Hematopoietic multipotent progenitor cell treated with erythropoietin and hydrocortisone succinate and interleukin-3 and kit ligand, for 8 days (in vitro differentiated cells): Measurements from ENCODE around the gene ISM2.
A peak's percentile ranks its signal among the peaks of the same experiment; 100 is the strongest.

Source experiments
- DNase-seq: peaks from one replicate; pipeline ENCODE4 v3.0.0-alpha.2; 2015

Gene ISM2

DNA sequence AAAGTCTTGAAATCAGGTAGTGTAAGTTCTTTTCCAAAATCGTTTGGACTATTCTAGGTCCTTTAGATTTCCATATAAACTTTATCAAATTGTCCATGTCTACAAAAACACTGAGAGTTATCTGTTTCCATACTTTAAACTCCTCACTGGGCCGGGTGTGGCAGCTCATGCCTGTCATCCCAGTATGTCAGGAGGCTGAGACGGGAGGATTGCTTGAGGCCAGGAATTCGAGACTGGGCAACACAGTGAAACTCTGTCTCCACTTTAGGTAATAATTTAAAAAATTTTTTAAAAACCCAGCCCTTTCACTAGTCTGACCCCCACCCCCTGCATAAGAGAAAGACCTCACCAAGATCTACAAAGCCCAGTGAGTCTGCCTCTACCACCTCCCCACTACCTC, 6.4 kb upstream of the ISM2 start:
- no peak for DNase-seq

DNA sequence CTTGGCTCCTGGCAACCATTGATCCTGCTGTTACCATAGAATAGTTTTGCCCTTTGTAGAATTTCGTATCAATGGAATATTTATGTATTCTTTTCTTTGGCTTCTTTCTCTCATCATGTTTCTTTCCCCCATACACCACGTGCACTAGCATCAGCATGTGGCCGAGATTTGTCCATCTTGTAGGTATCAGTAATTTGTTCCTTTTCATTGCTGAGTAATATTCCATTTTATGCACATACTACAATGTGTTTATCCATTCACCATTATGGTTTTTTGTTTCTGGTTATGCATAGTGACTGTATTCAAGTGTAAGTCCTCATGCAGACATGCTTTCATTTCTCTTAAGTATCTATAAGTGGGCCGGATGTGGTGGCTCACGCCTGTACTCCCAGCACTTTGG, 4.5 kb upstream of the ISM2 start:
- no peak for DNase-seq

DNA sequence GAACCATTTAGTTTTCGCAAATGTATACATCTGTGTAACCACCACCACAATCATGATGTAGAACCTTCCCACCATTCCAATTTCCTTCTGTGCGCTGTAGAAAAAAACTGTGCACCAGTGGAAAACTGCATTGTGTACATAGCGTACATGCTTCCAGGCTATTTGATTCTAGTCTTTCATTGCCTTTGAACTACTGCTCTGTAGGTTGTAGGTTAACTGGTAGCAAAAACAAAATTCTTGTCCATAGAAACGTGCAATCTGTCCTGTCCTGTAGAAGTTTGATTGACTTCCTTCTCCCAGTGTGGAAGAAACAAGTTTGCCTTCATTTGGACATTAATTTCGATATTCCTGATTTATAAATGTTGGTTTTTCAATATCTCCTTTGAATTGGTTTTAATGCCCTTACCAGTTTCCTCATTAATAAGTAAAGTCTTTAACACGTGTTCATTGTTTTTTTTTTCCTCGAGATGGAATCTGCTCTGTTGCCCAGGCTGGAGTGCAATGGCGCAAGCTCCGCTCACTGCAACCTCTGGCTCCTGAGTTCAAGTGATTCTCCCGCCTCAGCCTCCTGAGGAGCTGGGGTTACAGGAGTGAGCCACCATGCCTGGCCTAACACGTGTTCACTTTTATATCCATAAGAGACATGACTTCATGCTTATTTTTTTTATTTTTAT, 3.6 kb upstream of the ISM2 start:
- no peak for DNase-seq

DNA sequence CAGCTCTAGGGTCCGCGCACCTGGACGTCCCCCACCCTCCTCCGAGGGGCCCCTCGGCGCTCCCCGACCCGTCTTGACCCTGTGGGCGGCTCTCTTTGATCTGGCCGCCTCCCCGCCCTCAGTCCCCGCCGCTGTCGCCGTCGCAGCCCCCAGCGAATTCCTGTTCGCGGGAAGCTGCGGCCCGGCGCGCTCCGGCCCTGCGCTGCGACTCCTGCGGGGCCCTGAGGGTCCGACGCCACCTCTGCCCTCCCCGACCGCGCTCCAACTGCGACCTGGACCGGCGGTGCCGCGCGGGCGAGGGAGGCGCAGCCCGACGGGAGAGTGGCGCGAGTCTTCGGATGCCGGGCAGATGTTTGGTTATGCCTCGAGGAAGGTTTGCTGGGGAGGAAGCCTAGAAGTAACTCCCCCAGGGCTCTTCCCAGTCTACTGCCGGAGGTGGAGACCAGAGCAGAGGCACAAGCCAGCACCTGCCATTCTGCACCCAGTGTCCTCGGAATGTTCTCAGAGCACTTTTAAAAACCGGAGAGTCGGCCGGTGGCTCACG, 440 bp upstream of the ISM2 start:
- DNase-seq, result no peak

DNA sequence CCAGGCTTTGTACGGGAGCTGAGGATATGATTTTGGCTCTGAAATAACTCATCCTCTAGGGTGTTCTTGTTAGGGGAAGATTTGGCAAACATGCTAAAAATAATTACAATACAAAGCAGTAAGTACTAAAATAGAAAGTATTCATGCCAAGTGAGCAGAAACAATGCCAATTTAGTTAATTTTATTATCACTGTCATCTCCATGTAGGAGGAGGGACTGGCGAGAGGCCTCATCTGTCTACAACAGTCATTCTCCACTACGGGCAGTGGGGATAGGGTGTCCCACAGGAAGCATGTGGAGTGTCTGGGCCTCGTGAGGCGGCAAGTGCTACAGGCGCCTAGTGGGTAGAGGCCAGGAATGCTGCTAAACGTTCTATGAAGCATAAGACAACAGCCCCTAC, 3.3 kb downstream of the ISM2 start:
- no peak for DNase-seq

DNA sequence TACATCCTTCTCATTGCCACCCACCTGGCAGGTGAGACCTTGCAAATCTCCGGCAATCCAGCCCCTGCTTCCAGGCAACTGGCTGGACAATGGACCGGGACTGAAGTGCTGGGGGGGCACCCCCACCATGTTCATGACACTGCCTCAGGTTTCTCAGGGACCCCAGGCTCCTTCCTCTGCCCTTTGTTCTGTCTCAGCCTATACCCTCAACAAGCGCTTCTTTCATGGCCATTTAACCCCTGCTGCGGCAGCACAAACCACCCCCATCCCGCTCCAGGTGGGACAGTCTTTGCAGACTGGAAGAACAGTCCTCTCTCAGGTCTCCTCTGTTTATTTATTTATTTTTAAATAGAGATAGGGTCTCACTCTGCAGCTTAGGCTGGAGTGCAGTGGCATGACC, 7.6 kb downstream of the ISM2 start:
- no peak for DNase-seq

DNA sequence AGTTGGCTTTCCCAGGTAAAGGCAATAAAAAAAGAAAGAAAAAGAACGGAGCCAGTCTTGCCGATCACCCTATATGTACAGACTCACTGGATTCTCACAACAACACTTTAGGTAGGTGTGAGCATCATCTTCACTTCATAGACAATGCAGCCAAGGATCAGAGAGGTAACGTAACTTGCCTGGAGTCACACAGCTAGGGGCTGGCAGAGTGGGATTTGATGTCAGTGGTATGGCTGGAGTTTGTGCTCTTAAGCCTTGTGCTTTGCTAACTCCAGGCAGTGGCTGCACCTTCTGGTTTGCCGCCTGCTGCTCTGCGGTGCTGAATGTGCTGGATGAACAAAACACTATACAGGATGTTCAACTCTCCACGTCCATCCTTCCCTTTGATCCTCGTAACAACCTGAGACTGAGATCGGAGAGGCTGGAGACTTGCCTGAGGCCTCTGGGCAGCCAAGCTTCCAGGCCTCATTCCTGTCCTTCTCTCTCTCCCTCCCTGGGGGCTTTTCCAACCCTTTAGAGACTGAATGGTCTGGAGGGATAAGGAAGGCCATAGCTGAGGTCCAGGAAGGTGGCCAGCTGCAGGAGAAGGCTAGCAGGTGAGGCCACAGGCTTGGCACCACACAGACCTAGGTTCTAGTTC, 8.1 kb downstream of the ISM2 start:
- no peak for DNase-seq

DNA sequence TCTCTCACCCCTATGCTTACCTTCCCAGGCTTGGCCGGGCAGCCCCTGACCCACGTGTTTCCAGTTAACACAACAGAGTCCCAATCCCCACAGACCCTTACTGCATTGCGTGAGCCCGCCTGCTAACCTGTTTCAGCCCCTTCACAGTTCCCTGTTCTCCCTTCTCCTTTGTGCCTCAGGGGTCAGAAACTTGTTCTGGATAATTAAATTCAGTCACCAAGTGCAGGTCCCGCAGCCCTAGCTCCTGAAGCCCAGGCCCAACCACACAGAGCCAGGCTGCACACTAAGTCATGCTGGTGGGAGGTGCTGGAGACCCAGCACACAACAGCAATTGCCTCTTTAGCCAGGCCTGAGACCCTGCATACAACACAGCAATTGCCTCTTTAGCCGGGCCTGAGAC, 9.6 kb downstream of the ISM2 start:
- no peak for DNase-seq

DNA sequence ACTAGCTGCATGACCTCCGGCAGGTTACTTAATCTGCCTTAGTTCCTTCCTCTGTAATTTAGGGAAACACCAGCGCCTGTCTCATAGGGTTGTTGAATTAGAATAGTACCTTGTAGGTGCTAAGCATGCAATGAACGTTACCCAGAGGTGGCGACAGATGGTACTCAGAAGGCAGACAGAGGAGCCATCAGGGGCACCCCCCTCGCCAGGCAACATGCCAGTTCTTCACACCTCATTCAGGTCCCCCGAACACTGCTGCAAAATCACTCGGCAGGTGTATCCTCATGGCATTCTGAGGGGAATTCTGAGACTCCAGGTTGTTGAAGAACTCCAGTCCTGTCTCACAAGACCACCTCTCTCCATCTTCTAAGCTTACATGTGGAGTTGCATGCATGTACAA, 10.1 kb downstream of the ISM2 start:
- no peak for DNase-seq

DNA sequence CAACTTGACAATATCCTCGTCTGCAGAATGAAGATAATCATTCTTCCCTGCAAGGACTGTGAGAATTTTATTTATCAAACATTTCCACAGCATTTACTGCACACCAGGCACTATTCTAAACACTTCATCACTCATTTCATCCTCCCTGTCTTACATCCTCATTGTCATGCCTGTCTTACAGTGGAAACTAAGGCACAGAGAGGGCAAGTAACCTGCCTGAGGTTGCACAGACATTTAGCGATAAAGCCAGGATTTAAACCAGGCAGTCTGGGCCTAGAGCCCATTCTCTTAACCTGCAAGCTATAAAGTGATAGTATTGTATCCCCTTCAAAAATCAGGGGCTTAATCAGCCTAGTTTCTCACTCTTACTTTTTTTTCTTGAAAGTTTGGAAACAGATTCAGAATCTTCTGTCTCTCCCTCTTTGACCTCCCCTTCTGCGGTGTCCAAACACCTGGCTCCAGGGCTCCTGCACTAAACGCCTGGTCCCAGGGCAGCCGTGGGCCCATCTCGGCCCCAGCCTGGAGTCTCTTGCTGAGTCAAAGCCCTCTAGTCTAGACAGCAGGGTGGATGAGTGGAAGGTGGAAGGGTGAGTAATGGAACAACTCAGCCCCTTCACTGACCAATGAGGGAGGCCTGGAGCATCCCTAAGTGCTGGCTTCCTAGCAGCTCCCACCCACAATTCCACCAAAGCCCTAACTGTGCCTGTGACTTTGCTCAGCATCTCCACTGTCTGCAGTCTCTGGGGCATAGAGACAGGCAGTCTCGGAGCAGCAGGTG, 12.5 kb downstream of the ISM2 start:
- peak; percentile 18 for DNase-seq

DNA sequence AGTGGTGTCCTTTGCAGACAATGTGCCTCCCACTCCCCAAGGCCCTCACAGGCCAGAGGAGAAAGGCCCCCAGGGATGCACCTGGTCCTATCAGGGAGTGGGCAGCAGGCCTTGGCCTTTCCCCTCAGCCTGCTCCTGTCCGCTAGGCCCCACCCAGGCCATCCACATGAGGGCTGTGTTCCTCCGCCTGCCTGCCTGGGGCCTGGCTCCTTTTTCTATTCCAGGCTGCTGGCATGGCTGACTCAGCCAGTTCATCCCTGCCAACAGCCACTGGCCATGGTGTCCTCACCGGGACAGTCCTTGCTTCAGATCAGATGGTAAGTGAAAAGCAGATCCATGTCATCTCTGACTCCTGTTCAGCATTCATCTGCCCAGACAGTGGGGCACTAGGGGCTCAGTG, 13.4 kb downstream of the ISM2 start:
- no peak for DNase-seq

DNA sequence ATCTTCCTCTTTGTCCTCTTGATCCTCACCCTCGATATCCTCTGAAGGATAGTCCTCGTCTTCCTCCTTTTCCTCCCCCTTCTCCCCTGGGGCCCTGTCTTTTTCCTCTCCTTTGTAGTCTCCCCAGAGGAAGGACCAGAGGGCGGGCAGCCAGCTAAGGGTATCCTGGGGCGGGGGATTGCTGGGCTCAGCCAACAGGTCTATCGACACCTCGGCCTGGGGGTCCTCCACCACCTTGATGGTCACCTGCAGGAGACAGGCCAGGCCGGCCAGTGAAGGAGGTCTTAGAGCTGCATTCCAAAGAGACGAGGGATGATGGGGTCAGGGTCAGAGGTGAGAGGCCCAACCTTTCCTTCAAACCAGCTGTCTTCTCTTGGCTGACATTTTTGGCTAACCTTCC, 16.2 kb downstream of the ISM2 start:
- no peak for DNase-seq

DNA sequence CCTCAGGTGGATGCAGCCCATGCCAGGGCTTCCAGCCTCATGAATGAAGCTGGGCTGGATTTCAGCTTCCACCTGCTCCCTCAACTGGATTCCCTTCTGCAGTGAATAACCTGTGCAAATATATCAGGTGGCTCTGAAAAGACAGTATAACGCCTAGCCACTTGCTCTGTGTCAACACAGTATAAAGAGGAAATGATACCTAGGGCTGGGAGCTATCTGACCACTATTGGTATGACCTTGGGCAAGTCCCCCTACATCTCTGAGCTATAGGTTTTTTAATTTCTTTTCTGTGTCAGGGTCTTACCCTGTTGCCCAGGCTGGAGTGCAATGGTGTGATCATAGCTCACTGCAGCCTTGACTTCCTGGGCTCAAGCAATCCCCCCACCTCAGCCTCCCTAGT, 19.8 kb downstream of the ISM2 start:
- DNase-seq, result no peak

DNA sequence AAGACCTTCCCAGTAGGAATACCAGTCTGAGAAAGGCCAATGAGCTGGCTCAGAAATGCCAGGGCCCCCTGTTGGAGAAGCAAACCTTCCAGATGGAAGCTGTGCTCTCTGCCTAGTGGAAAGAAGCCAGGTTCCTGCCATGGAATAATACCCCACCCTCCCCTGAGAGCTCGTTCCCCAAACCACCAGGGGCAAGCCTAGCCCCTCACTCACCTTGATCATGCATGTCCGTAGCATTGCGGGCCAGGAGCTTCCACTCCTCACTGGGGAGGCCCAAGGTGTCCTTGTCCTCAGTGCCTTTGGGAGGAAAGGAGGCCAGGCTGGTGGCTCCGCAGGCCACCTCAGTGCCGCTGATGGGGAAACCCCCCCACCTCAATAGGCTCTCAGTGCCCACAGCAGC, 20.6 kb downstream of the ISM2 start:
- DNase-seq, result no peak

DNA sequence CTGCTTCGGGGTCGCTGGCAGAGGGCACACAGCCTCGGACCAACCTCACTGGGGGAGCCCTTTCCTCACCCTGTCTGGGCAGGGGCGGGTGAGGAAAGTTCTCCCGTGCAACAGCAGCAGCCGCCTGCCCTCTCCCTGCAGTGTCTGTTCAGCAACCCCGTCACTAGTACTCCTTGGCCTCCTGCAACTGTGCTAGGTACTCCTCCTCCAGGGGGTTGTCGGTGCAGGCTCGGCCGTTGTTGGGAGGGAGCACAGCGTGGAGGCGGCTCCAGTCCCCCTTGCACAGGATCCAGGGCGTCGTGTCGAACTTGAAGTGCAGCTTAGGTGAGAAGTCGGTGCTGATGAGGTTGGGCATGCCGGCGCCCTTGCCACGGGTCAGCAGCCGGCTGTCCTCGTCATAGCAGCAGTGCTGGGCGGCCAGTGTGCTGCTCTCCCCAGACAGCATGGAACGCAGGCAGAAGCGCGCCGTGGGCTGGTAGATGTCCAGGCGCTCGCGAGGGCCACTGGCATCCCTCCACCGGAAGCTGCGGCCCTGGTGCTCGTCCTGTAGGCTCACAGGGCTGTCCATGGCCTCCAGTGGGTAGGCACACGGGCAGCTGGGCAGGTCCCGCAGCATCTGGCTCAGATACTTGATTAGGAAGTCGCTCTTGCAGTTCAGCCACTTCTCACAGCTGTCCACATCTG, 23.0 kb downstream of the ISM2 start:
- no peak for DNase-seq

DNA sequence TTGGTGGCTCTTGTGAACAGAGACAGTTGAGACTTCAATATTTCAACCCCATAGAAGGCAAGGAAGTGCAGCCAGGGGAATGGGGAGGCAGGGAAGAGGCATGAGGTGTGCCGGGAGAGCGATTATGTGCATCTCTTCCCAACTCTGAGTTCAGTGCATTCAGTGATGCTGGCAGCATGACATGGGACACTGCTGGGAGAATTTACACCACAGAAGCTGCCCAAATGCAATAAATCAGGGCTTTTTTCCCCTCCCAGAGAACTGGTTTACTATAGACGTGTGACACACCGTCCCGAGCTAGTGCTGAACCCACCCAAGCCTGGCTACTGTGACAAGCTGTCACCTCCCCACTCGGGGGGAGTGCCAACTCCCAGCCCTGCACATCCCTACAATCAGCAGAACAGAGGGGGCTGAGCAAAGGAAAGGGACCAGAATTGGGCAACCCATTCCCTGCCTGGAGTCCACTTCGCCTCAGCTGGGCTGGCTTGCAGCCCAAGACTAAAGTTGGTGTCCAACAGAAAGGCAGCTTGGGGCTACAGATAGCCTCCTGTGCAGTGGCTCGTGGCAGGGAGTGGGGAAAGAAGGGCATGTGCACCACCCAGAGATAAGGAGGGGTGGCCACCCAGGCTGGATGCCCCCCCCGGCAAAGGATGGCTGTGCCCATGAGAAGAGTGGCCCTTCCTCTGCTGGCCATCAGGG, 24.0 kb downstream of the ISM2 start:
- DNase-seq, result peak; percentile 64

DNA sequence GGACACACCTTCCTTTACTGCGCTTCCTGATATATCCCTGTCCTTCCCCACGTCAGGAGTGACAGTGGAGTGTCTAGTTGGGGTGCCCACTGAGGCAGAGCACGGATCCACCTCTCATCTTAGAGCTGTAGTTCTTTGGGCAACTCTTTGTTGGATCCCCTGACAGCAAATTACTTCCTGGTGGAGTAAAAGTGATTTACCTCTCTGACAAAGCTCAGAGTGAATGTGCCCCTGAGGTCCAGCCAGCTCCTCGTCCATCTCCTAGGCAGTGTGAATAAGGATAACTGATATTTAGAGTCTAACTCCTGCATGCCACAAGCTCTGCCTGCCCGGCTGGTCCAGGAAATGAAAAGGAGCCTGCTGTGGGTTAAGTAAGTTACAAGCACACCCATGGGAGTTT, 24.7 kb downstream of the ISM2 start:
- no peak for DNase-seq

DNA sequence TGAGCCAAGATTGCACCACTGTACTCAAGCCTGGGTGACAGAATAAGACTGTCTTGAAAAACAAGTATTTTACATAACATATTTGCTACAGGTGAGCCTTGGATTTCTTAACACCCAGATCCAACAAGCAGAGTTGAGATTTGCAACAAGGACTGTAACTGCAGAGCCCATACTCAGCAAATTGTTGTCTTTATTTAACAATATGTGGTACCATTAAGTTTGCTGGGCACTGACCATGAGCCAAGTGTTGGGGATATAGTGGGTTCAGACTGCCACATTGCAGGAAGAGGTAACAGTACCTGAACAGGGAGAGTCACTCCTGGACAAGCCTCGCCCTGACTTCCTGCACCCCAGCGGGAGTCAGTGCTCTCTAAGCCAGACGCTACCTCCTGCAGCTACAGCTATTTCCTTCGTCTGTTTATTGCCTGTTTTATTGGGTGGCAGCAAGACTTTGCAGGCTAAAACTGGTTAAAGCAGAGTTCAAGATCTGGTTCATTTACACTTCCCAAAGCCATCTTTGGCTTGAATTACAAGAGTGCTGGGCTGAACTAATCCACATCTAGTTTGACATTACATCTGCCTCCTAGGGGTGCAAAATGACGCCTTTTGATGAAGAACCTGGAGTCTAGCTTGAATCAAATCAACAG, 28.3 kb downstream of the ISM2 start:
- DNase-seq, result no peak

DNA sequence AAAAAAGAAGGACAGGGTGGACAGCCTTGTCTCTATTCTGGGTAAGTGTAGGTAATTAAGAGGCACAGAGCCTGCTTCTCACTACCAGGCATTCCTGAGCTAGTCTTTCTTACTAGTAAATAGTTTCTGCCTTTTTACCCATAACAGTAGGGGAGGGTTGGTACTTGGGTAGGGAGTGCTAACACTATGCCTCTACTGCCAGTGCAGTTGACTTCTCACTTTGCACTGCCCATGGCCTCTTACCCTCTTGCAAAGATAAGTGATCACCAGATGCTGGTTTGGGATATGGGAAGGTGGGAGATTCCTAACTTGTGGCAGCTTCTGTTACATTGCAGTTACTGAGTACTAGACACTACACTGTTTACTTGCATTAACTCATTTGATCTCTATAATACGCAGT, 29.1 kb downstream of the ISM2 start:
- DNase-seq, result no peak

DNA sequence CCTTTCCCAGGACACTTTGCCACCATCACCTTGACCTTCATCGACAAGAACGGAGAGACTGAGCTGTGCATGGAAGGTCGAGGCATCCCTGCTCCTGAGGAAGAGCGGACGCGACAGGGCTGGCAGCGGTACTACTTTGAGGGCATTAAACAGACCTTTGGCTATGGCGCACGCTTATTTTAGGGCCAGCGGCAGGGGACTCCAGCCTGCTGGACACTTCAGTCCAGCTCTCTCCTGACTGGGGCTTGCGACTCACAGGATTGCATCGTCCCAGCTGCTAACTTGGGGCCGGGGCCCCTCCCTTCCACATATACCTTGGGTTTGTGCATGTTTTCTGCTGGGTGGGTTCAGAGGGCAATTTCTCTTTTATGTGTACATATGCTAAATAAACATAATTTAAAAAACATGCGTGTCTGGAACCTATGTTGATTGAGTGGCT, 29.5 kb downstream of the ISM2 start:
- no peak for DNase-seq

DNA sequence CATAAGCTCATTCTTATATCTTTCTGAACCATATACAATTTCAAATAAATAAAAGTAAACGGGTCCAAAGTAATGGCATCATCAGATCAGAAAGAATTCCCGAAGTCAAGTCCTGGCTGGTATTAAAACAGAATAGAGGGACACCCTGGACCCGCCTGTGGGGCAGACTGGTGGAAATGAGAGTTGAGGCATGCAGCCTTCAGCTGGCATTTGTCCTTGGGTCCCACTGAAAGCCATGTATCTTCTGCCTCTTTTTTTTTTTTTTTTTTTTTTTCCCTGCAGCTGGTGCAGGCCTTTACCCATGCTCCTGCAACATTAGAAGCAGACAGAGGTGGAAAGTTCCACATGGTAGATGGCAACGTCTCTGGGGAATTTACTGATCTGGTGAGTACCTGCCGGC, 30.8 kb downstream of the ISM2 start:
- DNase-seq, result no peak

DNA sequence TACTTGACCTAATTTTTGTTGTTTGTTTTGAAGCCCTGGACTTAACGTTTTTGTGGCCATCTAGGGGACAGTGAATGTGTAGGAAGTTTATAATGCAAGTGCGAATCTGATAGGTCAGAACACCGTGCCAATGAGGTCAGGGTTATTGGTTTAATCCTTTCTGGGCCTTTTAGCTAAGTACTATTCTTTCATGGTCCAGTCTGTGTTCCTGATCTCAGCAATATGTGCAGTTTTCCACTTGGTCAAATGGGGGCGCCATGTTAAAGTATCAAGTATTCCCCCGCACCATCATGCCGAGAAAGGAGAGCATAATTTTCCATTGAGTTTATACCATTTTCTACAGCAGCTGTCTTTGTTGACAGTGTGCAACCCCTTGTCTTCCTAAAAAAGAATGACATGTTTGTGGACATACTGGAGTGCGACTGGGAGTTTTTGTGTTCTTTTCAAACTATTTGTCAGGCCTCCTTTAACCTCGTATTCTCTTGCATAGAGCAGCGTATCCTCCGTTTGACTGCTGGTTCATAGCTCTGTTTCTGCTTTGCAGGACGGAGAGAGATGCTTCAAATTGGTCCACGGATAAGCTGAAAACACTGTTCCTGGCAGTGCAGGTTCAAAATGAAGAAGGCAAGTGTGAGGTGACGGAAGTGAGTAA, 39.4 kb downstream of the ISM2 start:
- peak; percentile 90 for DNase-seq
